ENCODE results near the gene ZNF565.
"Not testable (repeated sequence)": the region's sequence is repeated elsewhere in the genome, so short reads cannot be mapped to it uniquely, and the experiment has no call there.

DNA sequence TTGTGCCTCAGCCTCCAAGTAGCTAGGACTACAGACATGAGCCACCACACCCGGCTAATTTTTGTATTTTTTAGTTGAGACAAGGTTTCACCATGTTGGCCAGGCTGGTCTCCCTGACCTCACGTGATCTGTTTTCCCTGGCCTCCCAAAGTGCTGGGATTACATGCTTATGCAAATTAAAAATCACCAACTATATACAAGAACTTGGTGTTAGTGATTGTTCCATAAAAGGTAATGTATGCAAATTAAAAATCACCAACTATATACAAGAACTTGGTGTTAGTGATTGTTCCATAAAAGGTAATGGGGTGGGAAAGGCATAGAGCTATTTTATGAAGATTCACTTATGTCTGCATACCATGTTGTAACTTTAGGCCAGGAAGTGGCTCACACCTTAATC, 35.4 kb downstream of the ZNF565 start:
- not testable (repeated sequence) for TF ChIP-seq EZH2 (IDR thresholded peaks at IDR 0.05; ENCODE audit: insufficient read depth, poor library complexity, severe bottlenecking); EZH2phosphoT487 (IDR thresholded peaks at IDR 0.05; ENCODE audit: insufficient read depth, low read depth)

Data from GM23248 (cell line).